Ramos (cell line): ENCODE measurements around the gene TBC1D4.
"Not testable (repeated sequence)": the region's sequence is repeated elsewhere in the genome, so short reads cannot be mapped to it uniquely, and the experiment has no call there.

ENCODE experiments used
- in situ Hi-C: fragments of 300-500 bp; cut with MboI; formaldehyde crosslinking; loops from one replicate; pipeline ENCODE4 v1.14.3; 2022; ENCODE audit warnings: low sequenced_read_pairs; ENCODE audit not compliant: unreplicated experiment

TBC1D4 gene

DNA sequence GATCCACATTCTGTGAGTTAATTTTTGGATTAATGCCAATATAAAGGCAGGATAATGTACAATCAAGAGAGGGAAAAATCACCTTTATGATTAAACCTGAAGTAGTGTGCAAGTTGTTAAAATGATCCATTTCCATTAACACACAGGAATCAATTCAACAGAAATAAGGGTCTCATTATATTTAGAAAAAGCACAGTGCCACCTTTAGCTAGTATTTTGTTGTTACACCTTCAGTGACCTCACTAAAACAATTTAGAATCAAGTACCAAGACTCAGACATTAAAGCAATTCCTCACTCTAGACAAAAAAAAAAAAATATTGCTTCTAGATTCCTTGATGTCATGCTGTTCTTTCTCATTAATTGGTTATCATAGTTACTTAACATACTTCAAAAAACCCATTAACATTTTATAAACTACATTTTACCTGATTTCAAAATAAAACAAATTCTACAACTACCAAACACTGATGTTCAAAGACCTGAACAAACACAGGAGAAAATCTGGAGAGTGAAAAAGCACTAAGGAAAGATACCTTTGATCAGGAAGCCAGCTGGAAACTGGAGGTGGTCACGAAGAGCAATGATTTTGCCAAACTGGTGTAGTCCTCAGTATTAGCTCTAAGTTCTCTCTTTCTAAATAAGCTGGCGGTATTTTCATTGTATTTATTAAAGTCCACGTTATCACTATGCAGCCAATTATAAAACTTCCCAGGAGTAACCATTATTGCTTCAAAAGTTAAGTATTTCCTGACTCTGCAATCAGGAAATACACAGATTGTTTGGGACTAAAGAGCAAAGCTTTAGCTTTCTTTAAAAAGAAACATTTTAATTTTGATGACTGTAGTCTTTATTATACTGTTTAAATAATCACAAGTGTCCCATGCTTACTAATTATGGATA lies 115.3 kb downstream of the TBC1D4 start:
- in situ Hi-C loops = no loop called here

DNA sequence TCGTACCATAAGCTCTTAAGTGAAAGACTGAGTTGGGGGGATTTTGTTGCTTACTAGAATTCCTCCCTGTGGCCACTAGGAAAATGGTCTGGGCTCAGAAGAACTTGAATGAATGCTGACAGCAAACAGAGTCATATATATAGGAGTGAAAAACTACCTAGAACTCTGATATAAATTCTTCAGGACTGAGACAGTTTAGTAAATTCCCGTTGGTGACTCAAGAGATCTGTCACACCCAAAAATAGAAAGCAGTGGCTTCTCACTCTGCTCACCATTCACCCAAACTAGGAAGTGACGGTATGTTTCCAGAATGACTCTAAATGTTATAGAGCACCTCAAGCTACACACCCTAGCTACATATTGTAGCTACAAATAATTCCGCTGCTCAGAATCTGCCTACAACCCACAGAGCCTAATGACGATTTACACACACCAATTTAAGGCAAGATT lies 116.2 kb downstream of the TBC1D4 start:
- in situ Hi-C loops = no loop called here

- in situ Hi-C loops = no loop called here
Observed at GRCh38 chr13:75364131-75364713, 117.7 kb downstream of the TBC1D4 start.

GRCh38 chr13:75363371-75363770 lies 118.6 kb downstream of the TBC1D4 start:
- in situ Hi-C loops = no loop called here

DNA sequence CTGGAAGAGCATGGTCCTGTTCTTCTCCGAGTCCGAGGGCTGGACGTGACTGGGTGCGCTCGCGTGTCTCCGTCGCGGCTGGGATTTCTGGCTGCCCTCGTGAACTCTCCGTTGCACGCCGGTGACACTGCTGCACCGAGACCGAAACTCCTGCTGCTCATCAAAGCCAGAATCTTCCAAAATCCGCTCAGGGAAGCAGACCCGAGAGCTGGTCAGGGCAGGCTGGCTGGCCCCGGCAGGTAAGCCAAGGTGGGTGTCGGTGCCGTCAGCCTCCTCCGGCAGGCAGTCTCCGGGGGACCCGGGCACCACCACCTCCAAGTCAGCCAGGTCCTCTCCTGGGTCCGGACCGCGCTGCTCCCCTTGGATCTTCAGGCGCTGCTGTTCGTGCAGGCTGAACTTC lies 119.9 kb downstream of the TBC1D4 start:
- in situ Hi-C loops = no loop called here

DNA sequence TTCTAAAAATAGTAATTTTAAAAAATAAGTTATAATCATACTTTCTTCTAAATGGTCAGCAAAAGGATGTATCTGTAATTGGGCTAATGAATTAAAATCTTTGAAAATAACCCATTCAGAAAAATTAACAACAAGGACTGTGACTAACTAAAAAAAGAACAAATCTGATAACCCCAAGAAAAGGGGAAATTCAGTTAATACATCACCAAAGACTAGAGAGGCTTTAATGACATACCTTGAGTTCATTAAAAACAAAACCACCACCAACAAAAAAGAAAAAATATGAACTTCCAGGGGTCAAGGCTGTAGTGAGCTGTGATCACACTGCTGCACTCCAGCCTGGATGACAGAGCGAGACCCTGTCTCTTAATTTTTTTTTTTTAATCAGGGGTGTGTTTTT lies 121.8 kb downstream of the TBC1D4 start:
- in situ Hi-C loops = no loop called here

- in situ Hi-C loops = no loop called here
Observed at GRCh38 chr13:75359266-75359665, 122.7 kb downstream of the TBC1D4 start.

DNA sequence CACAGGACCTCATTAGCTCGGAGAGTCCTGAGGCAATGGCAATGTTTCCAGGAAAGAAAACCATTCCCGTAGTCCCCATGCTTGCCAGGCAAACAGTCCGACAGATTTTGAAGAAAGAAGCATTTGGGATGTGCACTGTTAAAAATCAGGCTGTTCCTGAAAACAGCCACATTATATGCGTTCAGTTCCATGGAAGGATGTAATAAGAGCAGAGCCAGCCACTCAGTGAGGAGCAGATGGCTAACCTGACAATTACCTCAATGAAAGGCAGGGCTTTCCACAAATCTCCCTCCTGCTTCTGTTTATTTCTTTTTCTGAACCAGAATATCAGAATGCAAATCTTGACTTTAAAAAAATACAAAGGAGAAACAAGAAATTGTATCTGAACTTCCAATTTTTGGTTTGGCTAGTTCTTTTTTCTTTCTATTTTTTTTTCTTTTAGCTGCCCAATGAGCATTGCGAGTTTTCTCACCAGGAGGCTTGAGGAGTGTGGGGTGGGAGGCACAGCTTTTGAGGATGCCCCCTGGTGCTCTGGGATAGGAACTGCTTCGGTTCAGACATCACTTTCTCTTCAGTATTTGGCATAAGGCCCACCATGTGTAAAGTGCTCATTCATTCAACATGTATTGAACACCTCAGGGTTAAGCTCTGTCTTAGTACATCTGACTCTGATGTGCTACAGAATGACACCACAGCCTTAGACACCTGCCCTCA lies 124.2 kb downstream of the TBC1D4 start:
- in situ Hi-C loops = no loop called here

- in situ Hi-C loops = no loop called here
Observed at GRCh38 chr13:75356421-75356820, 125.5 kb downstream of the TBC1D4 start.

- in situ Hi-C loops = no loop called here
Observed at GRCh38 chr13:75355609-75356008, 126.4 kb downstream of the TBC1D4 start.

- in situ Hi-C loops = no loop called here
Observed at GRCh38 chr13:75353781-75354193, 128.2 kb downstream of the TBC1D4 start.

GRCh38 chr13:75352641-75353327 lies 129.2 kb downstream of the TBC1D4 start:
- in situ Hi-C loops = no loop called here

- in situ Hi-C loops = not testable (repeated sequence)
Observed at GRCh38 chr13:75351538-75351937, 130.4 kb downstream of the TBC1D4 start.

- in situ Hi-C loops = no loop called here
Observed at GRCh38 chr13:75347925-75348324, 134.0 kb downstream of the TBC1D4 start.

- in situ Hi-C loops = no loop called here
Observed at GRCh38 chr13:75347457-75347856, 134.5 kb downstream of the TBC1D4 start.

GRCh38 chr13:75345193-75345592 lies 136.8 kb downstream of the TBC1D4 start:
- in situ Hi-C loops = no loop called here

GRCh38 chr13:75341028-75341427 lies 140.9 kb downstream of the TBC1D4 start:
- in situ Hi-C loops = no loop called here

- in situ Hi-C loops = no loop called here
Observed at GRCh38 chr13:75339635-75340374, 142.2 kb downstream of the TBC1D4 start.

GRCh38 chr13:75334634-75335447 lies 147.1 kb downstream of the TBC1D4 start:
- in situ Hi-C loops = no loop called here
